ENCODE data around the gene TRIM62. TPM values are rescaled to one million over a fixed set of nuclear protein-coding genes. Genes with fewer than 3 reads are reported as not detected.

TRIM62 gene
- total RNA-seq, 1 experiment from 2014 or later: 6.9 TPM

GRCh38 chr1:33131191-33131590 is 50.7 kb downstream of the TRIM62 start:
- Histone ChIP-seq H3K27ac (ENCODE audit: insufficient read length, low read depth, low read length) (no peak overlapping the region), H3K9me3 (ENCODE audit: control insufficient read depth, low read depth, low read length) (no peaks in the 10 kb centered on the region), H4K91ac (ENCODE audit: insufficient read length, low read depth, low read length) (no peak overlapping the region), H3K56ac (ENCODE audit: insufficient read length, low read depth, low read length) (no peak overlapping the region), H2BK120ac (ENCODE audit: low read depth, low read length, poor library complexity, severe bottlenecking) (no peak overlapping the region), H2BK20ac (ENCODE audit: low read depth, low read length, poor library complexity, severe bottlenecking) (no peak overlapping the region), H3K14ac (ENCODE audit: insufficient read depth, low read length) (no peak overlapping the region), H4K5ac (ENCODE audit: insufficient read length, low read depth, low read length) (no peak overlapping the region), H2AK5ac (ENCODE audit: insufficient read length, low read length) (no peak overlapping the region), H3K23ac (ENCODE audit: insufficient read length, low read depth, low read length) (no peak overlapping the region), H3K4me2 (ENCODE audit: insufficient read depth, insufficient read length, low read length) (no peak overlapping the region), H3K23me2 (ENCODE audit: insufficient read length, low read depth, low read length, poor library complexity, severe bottlenecking) (no peaks in the 10 kb centered on the region), H4K8ac (replicated peaks; ENCODE audit: insufficient read length, low read depth, low read length) (no peak overlapping the region), H3K4ac (ENCODE audit: low read depth, low read length) (no peak overlapping the region), H3K79me1 (ENCODE audit: insufficient read depth, low read depth, low read length, poor library complexity, severe bottlenecking) (no peaks in the 10 kb centered on the region), H4K20me1 (ENCODE audit: control insufficient read depth, insufficient read depth, insufficient read length) (no peaks in the 10 kb centered on the region), H2BK5ac (ENCODE audit: insufficient read length, low read length) (no peak overlapping the region), H2BK15ac (ENCODE audit: low read depth, low read length) (no peak overlapping the region), H3K27me3 (ENCODE audit: insufficient read depth, low read length) (no peaks in the 10 kb centered on the region), H3K18ac (ENCODE audit: insufficient read length, low read depth, low read length) (no peak overlapping the region), H2AFZ (ENCODE audit: low read length) (no peak overlapping the region), H3K4me1 (ENCODE audit: insufficient read depth, low read length) (peaks cover 6% of the 10 kb centered on the region; the same call in 1 of the 2 replicates), H2BK12ac (ENCODE audit: insufficient read length, low read depth, low read length) (no peak overlapping the region), H3K79me2 (ENCODE audit: insufficient read depth, low read length) (no peaks in the 10 kb centered on the region), H3T11ph (ENCODE audit: low read length) (no peak overlapping the region), H3K9ac (ENCODE audit: extremely low read depth, insufficient read length, low read length) (no peak overlapping the region)
- DNase-seq: no peak
- H3K9me3 Mint-ChIP-seq: no peaks in the 10 kb centered on the region
- H3K36me3 Mint-ChIP-seq (ENCODE audit: insufficient read depth in 1 of 3, low read depth in 3 of 3): no peaks in the 10 kb centered on the region
- H3K4me1 Mint-ChIP-seq: peaks cover 14 to 24% of the 10 kb centered on the region in 2 experiments
- no peak overlapping the region for H3K4me3 Mint-ChIP-seq
- no peak overlapping the region; a peak in 1 of 7 replicates for H3K27ac Mint-ChIP-seq
- no peak for TF ChIP-seq CTCF (conservative IDR thresholded peaks at IDR 0.05)
- H3K27me3 Mint-ChIP-seq (ENCODE audit: low read depth): no peaks in the 10 kb centered on the region
- no CpG with 5 or more reads among the region's 2 CpGs for WGBS (ENCODE audit: extremely low coverage, insufficient read length, low lambda C conversion rate)

Data from H9 (cell line).